H9 (cell line): ENCODE measurements around the gene CCDC68. TPM values are rescaled to one million over a fixed set of nuclear protein-coding genes. Genes with fewer than 3 reads are reported as not detected.

Source experiments
- DNase-seq: peaks from one replicate; pipeline ENCODE4 v3.0.0-alpha.2; 2017
- H2AFZ ChIP-seq: one replicate; pipeline ENCODE4 v1.6.1; 2013; ENCODE audit warnings: mild to moderate bottlenecking, low read length, control low read depth, moderate library complexity
- H2AK5ac ChIP-seq: 2 replicates; pipeline ENCODE4 v1.6.1; 2013; ENCODE audit warnings: low read length, control low read depth, mixed read lengths; ENCODE audit not compliant: insufficient read length
- H2BK120ac ChIP-seq: one replicate; pipeline ENCODE4 v1.6.1; 2013; ENCODE audit warnings: low read depth, mild to moderate bottlenecking, low read length, control low read depth, inconsistent platforms; ENCODE audit not compliant: poor library complexity, severe bottlenecking
- H2BK12ac ChIP-seq: 2 replicates; pipeline ENCODE4 v1.6.1; 2013; ENCODE audit warnings: low read length, control low read depth, mixed read lengths, low read depth; ENCODE audit not compliant: insufficient read length
- H2BK15ac ChIP-seq: 2 replicates; pipeline ENCODE4 v1.6.1; 2013; ENCODE audit warnings: low read depth, low read length, control low read depth
- H2BK20ac ChIP-seq: one replicate; pipeline ENCODE4 v1.6.1; 2013; ENCODE audit warnings: low read depth, mild to moderate bottlenecking, low read length, control low read depth, inconsistent platforms; ENCODE audit not compliant: poor library complexity, severe bottlenecking
- H2BK5ac ChIP-seq: 2 replicates; pipeline ENCODE4 v1.6.1; 2013; ENCODE audit warnings: low read length, control low read depth, mixed read lengths; ENCODE audit not compliant: insufficient read length
- H3K14ac ChIP-seq: 2 replicates; pipeline ENCODE4 v1.6.1; 2013; ENCODE audit warnings: low read length, control low read depth; ENCODE audit not compliant: insufficient read depth
- H3K18ac ChIP-seq: 2 replicates; pipeline ENCODE4 v1.6.1; 2013; ENCODE audit warnings: low read depth, mild to moderate bottlenecking, mixed read lengths, low read length, control low read depth; ENCODE audit not compliant: insufficient read length
- H3K23ac ChIP-seq: 2 replicates; pipeline ENCODE4 v1.6.1; 2013; ENCODE audit warnings: low read length, control low read depth, mixed read lengths, low read depth; ENCODE audit not compliant: insufficient read length
- H3K23me2 ChIP-seq: 2 replicates; pipeline ENCODE4 v1.6.1; 2013; ENCODE audit warnings: low read depth, mild to moderate bottlenecking, mixed read lengths, low read length, control low read depth; ENCODE audit not compliant: insufficient read length, poor library complexity, severe bottlenecking
- H3K27ac ChIP-seq: 2 replicates; pipeline ENCODE4 v1.5.1; 2013; ENCODE audit warnings: low read length, control low read depth, mixed read lengths, low read depth; ENCODE audit not compliant: insufficient read length
- H3K27me3 ChIP-seq: 2 replicates; pipeline ENCODE4 v1.6.1; 2013; ENCODE audit warnings: low read length, control low read depth, inconsistent platforms; ENCODE audit not compliant: insufficient read depth
- H3K4ac ChIP-seq: 2 replicates; pipeline ENCODE4 v1.6.1; 2013; ENCODE audit warnings: low read depth, mild to moderate bottlenecking, control low read depth, inconsistent platforms, low read length, moderate library complexity
- H3K4me1 ChIP-seq: 2 replicates; pipeline ENCODE4 v1.6.1; 2013; ENCODE audit warnings: low read length, control low read depth, inconsistent platforms; ENCODE audit not compliant: insufficient read depth
- H3K4me2 ChIP-seq: 2 replicates; pipeline ENCODE4 v1.6.1; 2013; ENCODE audit warnings: low read length, control low read depth, mixed read lengths; ENCODE audit not compliant: insufficient read length, insufficient read depth
- H3K56ac ChIP-seq: 2 replicates; pipeline ENCODE4 v1.6.1; 2013; ENCODE audit warnings: low read depth, mild to moderate bottlenecking, mixed read lengths, low read length, control low read depth; ENCODE audit not compliant: insufficient read length
- H3K79me1 ChIP-seq: 2 replicates; pipeline ENCODE4 v1.6.1; 2013; ENCODE audit warnings: low read depth, mild to moderate bottlenecking, moderate library complexity, low read length, control low read depth, inconsistent platforms; ENCODE audit not compliant: insufficient read depth, poor library complexity, severe bottlenecking
- H3K79me2 ChIP-seq: 2 replicates; pipeline ENCODE4 v1.6.1; 2013; ENCODE audit warnings: low read length, control low read depth, inconsistent platforms; ENCODE audit not compliant: insufficient read depth
- H3K9ac ChIP-seq: 2 replicates; pipeline ENCODE4 v1.6.1; 2013; ENCODE audit warnings: low read length, control low read depth, mixed read lengths; ENCODE audit not compliant: insufficient read length; ENCODE audit errors: extremely low read depth
- H3K9me3 ChIP-seq: one replicate; pipeline ENCODE4 v1.6.1; 2013; ENCODE audit warnings: low read depth, low read length, inconsistent platforms; ENCODE audit not compliant: control insufficient read depth
- H3T11ph ChIP-seq: one replicate; pipeline ENCODE4 v1.6.1; 2013; ENCODE audit warnings: mild to moderate bottlenecking, low read length, control low read depth, inconsistent platforms
- H4K20me1 ChIP-seq: one replicate; pipeline ENCODE4 v1.6.1; 2013; ENCODE audit not compliant: control insufficient read depth, insufficient read length, insufficient read depth
- H4K5ac ChIP-seq: 2 replicates; pipeline ENCODE4 v1.6.1; 2013; ENCODE audit warnings: low read depth, mild to moderate bottlenecking, mixed read lengths, low read length, control low read depth; ENCODE audit not compliant: insufficient read length
- H4K8ac ChIP-seq: replicated peaks from 2 replicates; pipeline ENCODE4 v1.6.1; 2013; ENCODE audit warnings: low read length, control low read depth, mixed read lengths, low read depth; ENCODE audit not compliant: insufficient read length
- H4K91ac ChIP-seq: 2 replicates; pipeline ENCODE4 v1.6.1; 2013; ENCODE audit warnings: low read depth, mild to moderate bottlenecking, moderate library complexity, mixed read lengths, low read length, control low read depth; ENCODE audit not compliant: insufficient read length
- H3K27ac Mint-ChIP-seq, 3 experiments: 2 replicates in 2 of 3; 3 replicates in 1 of 3; pipeline ENCODE4 v1.8.0; 2020 to 2021; ENCODE audit warnings: mixed read lengths in 3 of 3, mild to moderate bottlenecking in 1 of 3, moderate library complexity in 1 of 3
- H3K27me3 Mint-ChIP-seq: 2 replicates; pipeline ENCODE4 v1.8.0; 2021; ENCODE audit warnings: low read depth, mild to moderate bottlenecking, moderate library complexity, mixed read lengths
- H3K36me3 Mint-ChIP-seq, 3 experiments: 2 replicates in 2 of 3; 3 replicates in 1 of 3; pipeline ENCODE4 v1.8.0; 2020 to 2021; ENCODE audit warnings: low read depth in 3 of 3, mixed read lengths in 3 of 3; ENCODE audit not compliant: insufficient read depth in 1 of 3
- H3K4me1 Mint-ChIP-seq, 2 experiments: 2 replicates each; pipeline ENCODE4 v1.8.0; 2020; ENCODE audit warnings: mixed read lengths in 2 of 2
- H3K4me3 Mint-ChIP-seq, 2 experiments: 2 replicates in 1 of 2; 3 replicates in 1 of 2; pipeline ENCODE4 v1.8.0; 2020 to 2021; ENCODE audit warnings: mild to moderate bottlenecking in 2 of 2, mixed read lengths in 2 of 2, moderate library complexity in 1 of 2
- H3K9me3 Mint-ChIP-seq, 2 experiments: 2 replicates in 1 of 2; 3 replicates in 1 of 2; pipeline ENCODE4 v1.8.0; 2020; ENCODE audit warnings: mild to moderate bottlenecking in 2 of 2, mixed read lengths in 2 of 2, moderate library complexity in 1 of 2
- CTCF ChIP-seq: fragments of 200-600 bp; sonication (generic); conservative IDR thresholded peaks from 3 replicates; pipeline ENCODE4 v1.8.0; 2021; ENCODE audit warnings: antibody characterized with exemption, mild to moderate bottlenecking
- total RNA-seq: library from RNA; stranded (reverse); gene quantifications from 2 replicates; pipeline ENCODE4 v1.2.1, GENCODE V29; 2021

The CCDC68 gene
- total RNA-seq, 1 experiment from 2014 or later: not detected

- Histone ChIP-seq H3K18ac (no peak overlapping the region), H2BK12ac (no peak overlapping the region), H3K79me1 (no peaks in the 10 kb centered on the region), H2BK15ac (no peak overlapping the region), H2BK5ac (no peak overlapping the region), H4K8ac (no peak overlapping the region), H3K27me3 (no peaks in the 10 kb centered on the region), H3K4me1 (no peaks in the 10 kb centered on the region), H4K20me1 (no peaks in the 10 kb centered on the region), H4K91ac (no peak overlapping the region), H3T11ph (no peak overlapping the region), H3K4ac (no peak overlapping the region), H2BK120ac (no peak overlapping the region), H3K56ac (no peak overlapping the region), H3K79me2 (no peaks in the 10 kb centered on the region), H2BK20ac (no peak overlapping the region), H3K14ac (no peak overlapping the region), H3K23ac (no peak overlapping the region), H3K27ac (no peak overlapping the region), H4K5ac (no peak overlapping the region), H3K9ac (no peak overlapping the region), H3K4me2 (no peak overlapping the region), H3K23me2 (no peaks in the 10 kb centered on the region), H3K9me3 (no peaks in the 10 kb centered on the region), H2AFZ (no peak overlapping the region), H2AK5ac (no peak overlapping the region)
- TF ChIP-seq CTCF: no peak
- H3K27me3 Mint-ChIP-seq: no peaks in the 10 kb centered on the region
- DNase-seq: no peak
- no peaks in the 10 kb centered on the region for H3K4me1 Mint-ChIP-seq
- no peaks in the 10 kb centered on the region; a peak in 1 of 7 replicates for H3K36me3 Mint-ChIP-seq
- no peaks in the 10 kb centered on the region for H3K9me3 Mint-ChIP-seq
- H3K4me3 Mint-ChIP-seq: no peak overlapping the region
- no peak overlapping the region; a peak in 1 of 7 replicates for H3K27ac Mint-ChIP-seq
Observed at GRCh38 chr18:54964741-54965140, 5.5 kb upstream of the CCDC68 start.
